Upper lobe of right lung (tissue), 1 donor: ENCODE measurements around the gene DPP6. TPM values are rescaled to one million over a fixed set of nuclear protein-coding genes. Genes with fewer than 3 reads are reported as not detected.

Experiments used
- ATAC-seq: fragments of 200-7000 bp; cut with Tn5 transposase; one replicate; pipeline ENCODE4 v1.9.1; 2020; ENCODE audit warnings: mild to moderate bottlenecking, moderate library complexity
- DNase-seq: peaks from one replicate; pipeline ENCODE4 v3.0.0-alpha.2; 2020
- H3K27ac ChIP-seq: fragments of 200-600 bp; one replicate; pipeline ENCODE4 v1.8.0; 2022
- H3K27me3 ChIP-seq: fragments of 200-600 bp; one replicate; pipeline ENCODE4 v1.8.0; 2022; ENCODE audit warnings: mild to moderate bottlenecking
- H3K36me3 ChIP-seq: fragments of 200-600 bp; one replicate; pipeline ENCODE4 v1.8.0; 2022
- H3K4me1 ChIP-seq: fragments of 200-600 bp; one replicate; pipeline ENCODE4 v1.8.0; 2022
- H3K4me3 ChIP-seq: fragments of 200-600 bp; one replicate; pipeline ENCODE4 v1.8.0; 2022; ENCODE audit warnings: mild to moderate bottlenecking
- H3K9me3 ChIP-seq: fragments of 200-600 bp; one replicate; pipeline ENCODE4 v1.8.0; 2022
- intact Hi-C: fragments of 100-400 bp; cut with DNase I; formaldehyde crosslinking; loops from one replicate; pipeline ENCODE4 v1.11.0; 2022
- total RNA-seq: library from RNA; stranded (reverse); fragmentation: NEBNext Ultra II Directional; extraction: Animal tissue kit (Norgen Biotek cat#: 25700); gene quantifications from one replicate; pipeline ENCODE4 v1.2.1, GENCODE V29; 2021
- TF ChIP-seq, protein P1 (sequence below): fragments of 200-600 bp; IDR thresholded peaks from one replicate; pipeline ENCODE4 v1.8.0; 2022; ENCODE audit warnings: antibody characterized with exemption
- donor health status: DM: no; HTN: yes; CAD: no; lungs with severe emphysema.

DPP6 gene
- total RNA-seq, 1 donor from 2014 or later, result 1.6 TPM

DNA sequence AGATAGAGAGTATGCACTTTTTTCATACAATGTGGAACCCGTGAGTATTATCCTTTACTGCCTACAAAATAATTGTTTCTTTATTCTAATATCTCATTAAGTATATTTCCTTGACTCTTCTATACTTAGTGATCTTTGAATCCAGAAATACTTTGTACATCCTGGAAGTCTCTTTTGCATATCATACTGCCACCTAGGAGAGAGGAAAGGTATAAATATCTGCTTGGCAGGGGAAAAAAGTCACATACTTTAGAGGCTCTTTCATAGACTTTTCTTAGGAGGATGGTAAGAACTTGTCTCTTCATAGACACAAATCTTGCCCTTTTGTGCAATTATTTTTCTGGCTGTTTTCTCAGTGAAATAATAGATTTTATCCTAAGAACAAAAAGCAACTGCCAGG, 514.7 kb downstream of the DPP6 start:
- Histone ChIP-seq H3K27me3 (no peaks in the 10 kb centered on the region), H3K36me3 (no peaks in the 10 kb centered on the region), H3K27ac (no peak overlapping the region), H3K4me3 (no peak overlapping the region), H3K9me3 (no peaks in the 10 kb centered on the region), H3K4me1 (no peaks in the 10 kb centered on the region)
- no peak for DNase-seq
- intact Hi-C loops, result no loop called here
- no peak for ATAC-seq
- TF ChIP-seq, protein P1, sequence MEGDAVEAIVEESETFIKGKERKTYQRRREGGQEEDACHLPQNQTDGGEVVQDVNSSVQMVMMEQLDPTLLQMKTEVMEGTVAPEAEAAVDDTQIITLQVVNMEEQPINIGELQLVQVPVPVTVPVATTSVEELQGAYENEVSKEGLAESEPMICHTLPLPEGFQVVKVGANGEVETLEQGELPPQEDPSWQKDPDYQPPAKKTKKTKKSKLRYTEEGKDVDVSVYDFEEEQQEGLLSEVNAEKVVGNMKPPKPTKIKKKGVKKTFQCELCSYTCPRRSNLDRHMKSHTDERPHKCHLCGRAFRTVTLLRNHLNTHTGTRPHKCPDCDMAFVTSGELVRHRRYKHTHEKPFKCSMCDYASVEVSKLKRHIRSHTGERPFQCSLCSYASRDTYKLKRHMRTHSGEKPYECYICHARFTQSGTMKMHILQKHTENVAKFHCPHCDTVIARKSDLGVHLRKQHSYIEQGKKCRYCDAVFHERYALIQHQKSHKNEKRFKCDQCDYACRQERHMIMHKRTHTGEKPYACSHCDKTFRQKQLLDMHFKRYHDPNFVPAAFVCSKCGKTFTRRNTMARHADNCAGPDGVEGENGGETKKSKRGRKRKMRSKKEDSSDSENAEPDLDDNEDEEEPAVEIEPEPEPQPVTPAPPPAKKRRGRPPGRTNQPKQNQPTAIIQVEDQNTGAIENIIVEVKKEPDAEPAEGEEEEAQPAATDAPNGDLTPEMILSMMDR, result peak; percentile 20

DNA sequence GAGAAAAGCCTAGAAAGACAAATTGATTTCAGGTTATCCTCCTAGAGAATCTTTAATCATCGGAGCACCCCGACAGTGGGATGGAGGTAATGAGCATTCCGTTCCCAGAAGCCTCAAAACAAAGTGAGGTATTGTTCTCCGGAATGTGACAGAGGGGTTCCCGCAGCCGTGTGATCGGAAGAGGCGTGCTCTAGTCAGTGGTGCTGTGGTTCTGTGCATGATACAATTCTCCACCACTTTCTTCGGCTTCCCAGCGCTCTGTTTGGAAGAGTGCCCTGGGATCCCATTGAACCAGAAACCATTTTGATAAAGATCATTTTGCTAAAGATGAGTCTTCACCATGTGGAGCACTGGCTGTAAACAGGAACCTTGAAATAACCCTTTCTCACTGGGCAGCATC, 516.1 kb downstream of the DPP6 start:
- H3K9me3 ChIP-seq, result no peaks in the 10 kb centered on the region
- intact Hi-C loops, result no loop called here
- no peak for ATAC-seq
- no peak overlapping the region for H3K27ac ChIP-seq
- no peaks in the 10 kb centered on the region for H3K36me3 ChIP-seq
- H3K27me3 ChIP-seq, result no peaks in the 10 kb centered on the region
- TF ChIP-seq, protein P1, result no peak
- no peaks in the 10 kb centered on the region for H3K4me1 ChIP-seq
- no peak overlapping the region for H3K4me3 ChIP-seq
- no peak for DNase-seq

DNA sequence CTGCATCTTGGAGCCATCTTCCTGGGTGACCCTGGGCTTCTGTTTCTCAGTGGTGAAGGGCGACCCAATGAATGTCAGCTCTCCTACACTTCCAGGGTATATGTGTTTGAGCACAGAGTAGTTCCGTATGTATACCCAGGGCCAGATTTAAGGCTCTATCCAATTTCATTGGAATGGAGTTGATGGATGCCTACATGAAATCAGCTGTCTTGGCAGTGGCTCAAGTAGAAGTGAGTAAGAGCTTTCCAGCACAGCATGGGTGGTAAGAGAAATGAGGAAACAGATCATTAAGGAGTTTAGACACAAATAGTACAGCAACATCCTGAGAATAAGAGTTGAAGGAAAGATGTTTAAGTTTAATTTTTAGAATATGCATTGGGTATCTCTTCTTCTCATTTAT, 517.7 kb downstream of the DPP6 start:
- intact Hi-C loops, result no loop called here
- no peak for ATAC-seq
- DNase-seq, result no peak
- TF ChIP-seq, protein P1, result no peak
- no peak overlapping the region for H3K27ac ChIP-seq
- no peaks in the 10 kb centered on the region for H3K36me3 ChIP-seq
- H3K4me1 ChIP-seq, result no peaks in the 10 kb centered on the region
- H3K4me3 ChIP-seq, result no peak overlapping the region
- no peaks in the 10 kb centered on the region for H3K27me3 ChIP-seq
- no peaks in the 10 kb centered on the region for H3K9me3 ChIP-seq

DNA sequence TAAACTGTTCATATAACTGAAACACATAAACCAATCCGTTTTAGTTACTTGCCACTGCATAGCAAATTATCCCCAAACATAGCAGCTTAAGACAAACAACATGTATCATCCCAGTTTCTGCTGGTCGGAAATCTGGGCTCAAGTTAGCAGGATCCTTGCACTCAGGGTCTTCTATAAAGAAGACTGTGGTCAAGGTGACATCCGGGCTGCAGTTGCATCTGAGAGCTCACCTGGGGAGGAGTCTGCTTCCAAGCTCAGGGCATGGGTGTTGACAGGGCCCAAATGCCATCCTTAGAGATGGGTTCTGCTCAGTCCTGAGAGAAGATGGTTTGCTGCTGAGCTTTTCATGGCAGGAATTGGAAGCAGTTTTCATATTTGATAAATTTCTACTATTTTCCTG, 519.6 kb downstream of the DPP6 start:
- TF ChIP-seq, protein P1, result no peak
- intact Hi-C loops, result no loop called here
- ATAC-seq (no peak), DNase-seq (no peak)
- Histone ChIP-seq H3K27me3 (no peaks in the 10 kb centered on the region), H3K36me3 (no peaks in the 10 kb centered on the region), H3K27ac (no peak overlapping the region), H3K4me1 (no peaks in the 10 kb centered on the region), H3K4me3 (no peak overlapping the region), H3K9me3 (no peaks in the 10 kb centered on the region)

DNA sequence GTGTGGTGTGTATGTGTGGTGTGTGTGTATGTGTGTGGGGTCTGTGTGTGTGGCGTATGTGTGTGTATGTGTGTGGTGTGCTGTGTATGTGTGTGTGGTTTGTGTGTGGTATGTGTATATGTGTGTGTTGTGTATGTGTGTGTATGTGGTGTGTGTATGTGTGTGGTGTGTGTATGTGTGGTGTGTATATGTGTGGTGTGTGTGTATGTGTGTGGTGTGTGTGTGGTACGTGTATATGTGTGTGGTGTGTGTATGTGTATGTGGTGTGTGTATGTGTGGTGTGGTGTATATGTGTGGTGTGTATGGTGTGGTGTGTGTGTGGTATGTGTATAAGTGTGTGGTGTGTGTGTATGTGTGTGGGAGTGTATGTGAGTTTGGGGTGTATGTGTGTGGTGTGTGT, 522.0 kb downstream of the DPP6 start:
- ATAC-seq (peak; percentile 19), DNase-seq (no peak)
- Histone ChIP-seq H3K27me3 (no peaks in the 10 kb centered on the region), H3K9me3 (no peaks in the 10 kb centered on the region), H3K4me1 (no peaks in the 10 kb centered on the region), H3K4me3 (no peak overlapping the region), H3K27ac (no peak overlapping the region), H3K36me3 (no peaks in the 10 kb centered on the region)
- intact Hi-C loops, result no loop called here
- TF ChIP-seq, protein P1, result no peak

DNA sequence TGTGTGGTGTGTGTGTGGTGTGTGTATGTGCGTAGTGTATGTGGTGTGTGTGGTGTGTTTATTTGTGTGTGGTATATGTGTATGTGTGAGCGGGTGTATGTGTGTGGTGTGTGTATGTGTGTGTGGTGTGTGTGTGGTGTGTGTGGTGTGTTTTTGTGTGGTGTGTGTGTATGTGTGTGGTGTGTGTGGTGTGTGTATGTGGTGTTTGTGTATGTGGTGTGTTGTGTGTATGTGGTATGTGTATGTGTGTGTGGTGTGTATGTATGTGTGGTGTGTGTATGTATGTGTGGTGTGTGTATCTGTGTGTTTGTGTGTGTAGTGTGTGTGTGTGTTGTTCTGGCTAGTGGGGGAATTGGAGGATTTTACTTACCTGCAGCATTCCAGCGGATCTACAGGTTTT, 523.3 kb downstream of the DPP6 start:
- Histone ChIP-seq H3K4me3 (no peak overlapping the region), H3K27ac (no peak overlapping the region), H3K9me3 (no peaks in the 10 kb centered on the region), H3K36me3 (no peaks in the 10 kb centered on the region), H3K27me3 (no peaks in the 10 kb centered on the region), H3K4me1 (no peaks in the 10 kb centered on the region)
- intact Hi-C loops, result no loop called here
- TF ChIP-seq, protein P1, result no peak
- ATAC-seq (no peak), DNase-seq (no peak)
